ENCODE measurements around the gene CCDC137. TPM values are rescaled to one million over a fixed set of nuclear protein-coding genes. Genes with fewer than 3 reads are reported as not detected.

Gene CCDC137
- total and polyA plus RNA-seq, 2 of the 13 experiments (the other 11 are each of a cell fraction or from before 2014, with no cell fraction given): 14.6 to 39.1 TPM

DNA sequence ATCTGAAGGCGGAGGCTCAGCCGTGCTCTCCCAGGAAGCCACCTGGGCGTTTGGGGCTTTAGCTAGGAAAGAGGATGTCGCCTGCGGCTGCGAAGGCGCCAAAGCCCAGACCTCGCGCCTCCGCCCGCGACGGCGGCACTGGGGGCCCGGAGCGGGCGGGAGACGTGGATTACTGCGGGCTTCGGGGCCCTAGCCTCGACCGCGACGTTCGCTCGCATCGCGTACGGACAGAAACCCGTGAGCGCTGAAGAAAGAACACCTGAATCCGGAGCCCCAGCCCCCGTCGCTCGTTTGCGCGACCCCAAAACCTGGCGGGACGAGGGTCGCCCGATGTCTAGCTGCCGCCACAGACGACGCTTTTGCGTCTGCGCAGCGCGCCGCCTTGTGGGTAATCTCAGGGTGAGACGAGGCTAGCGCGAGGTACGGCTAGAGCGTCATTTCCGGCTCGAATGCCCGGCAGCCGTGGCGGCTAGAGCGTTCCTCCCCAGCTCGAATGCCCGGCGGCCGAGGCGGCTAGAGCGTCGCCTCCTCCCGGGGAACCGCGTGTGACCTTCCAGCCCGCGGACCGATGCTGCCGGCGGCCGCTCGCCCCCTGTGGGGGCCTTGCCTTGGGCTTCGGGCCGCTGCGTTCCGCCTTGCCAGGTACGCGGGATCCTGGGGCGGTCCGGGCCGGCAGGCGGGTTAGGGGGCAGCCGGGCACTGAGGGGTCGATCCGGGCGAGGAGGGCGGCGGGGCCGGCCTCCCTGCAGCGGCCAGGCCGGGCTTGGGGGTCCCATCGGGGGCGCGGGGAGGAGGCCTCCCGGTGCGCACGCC, 36.6 kb downstream of the CCDC137 start, which contains the start of gene MRPL12 (continued):
- TF ChIP-seq ZNF646 (CRISPR knock-in tag; IDR thresholded peaks at IDR 0.05) (no peak), ZNF678 (CRISPR knock-in tag; IDR thresholded peaks at IDR 0.05) (peak; percentile 64; the same call in 1 of the 2 replicates), AHR (CRISPR knock-in tag; IDR thresholded peaks at IDR 0.05) (peak; percentile 91), ZNF720 (CRISPR knock-in tag; IDR thresholded peaks at IDR 0.05) (no peak), ZNF460 (CRISPR knock-in tag; IDR thresholded peaks at IDR 0.05; ENCODE audit: borderline replicate concordance) (peak; percentile 54; the same call in 1 of the 2 replicates), SKIL (CRISPR knock-in tag; IDR thresholded peaks at IDR 0.05; ENCODE audit: borderline replicate concordance) (peak; percentile 74), TAF1 (CRISPR knock-in tag; IDR thresholded peaks at IDR 0.05) (peak; percentile 98), ZNF605 (CRISPR knock-in tag; IDR thresholded peaks at IDR 0.05) (peak; percentile 64; the same call in 1 of the 2 replicates), AFF4 (CRISPR knock-in tag; IDR thresholded peaks at IDR 0.05) (0 out of 2 replicates have a peak, but pooled peaks have one; percentile 74), ZSCAN29 (CRISPR knock-in tag; conservative IDR thresholded peaks at IDR 0.05) (peak; percentile 53; the same call in 1 of the 2 replicates), E2F5 (CRISPR knock-in tag; conservative IDR thresholded peaks at IDR 0.05) (peak; percentile 60), ZNF782 (CRISPR knock-in tag; IDR thresholded peaks at IDR 0.05; ENCODE audit: borderline replicate concordance) (peak; percentile 81; the same call in 1 of the 2 replicates)
- TF ChIP-seq, protein P1, sequence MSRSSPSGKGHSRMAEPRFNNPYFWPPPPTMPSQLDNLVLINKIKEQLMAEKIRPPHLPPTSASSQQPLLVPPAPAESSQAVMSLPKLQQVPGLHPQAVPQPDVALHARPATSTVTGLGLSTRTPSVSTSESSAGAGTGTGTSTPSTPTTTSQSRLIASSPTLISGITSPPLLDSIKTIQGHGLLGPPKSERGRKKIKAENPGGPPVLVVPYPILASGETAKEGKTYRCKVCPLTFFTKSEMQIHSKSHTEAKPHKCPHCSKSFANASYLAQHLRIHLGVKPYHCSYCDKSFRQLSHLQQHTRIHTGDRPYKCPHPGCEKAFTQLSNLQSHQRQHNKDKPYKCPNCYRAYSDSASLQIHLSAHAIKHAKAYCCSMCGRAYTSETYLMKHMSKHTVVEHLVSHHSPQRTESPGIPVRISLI (CRISPR knock-in tag; IDR thresholded peaks at IDR 0.05; ENCODE audit: borderline replicate concordance): no peak; the same call in none of the 2 replicates
